Heart left ventricle (tissue), 16 donors: ENCODE data around the gene EFHC1. TPM values are rescaled to one million over a fixed set of nuclear protein-coding genes. Genes with fewer than 3 reads are reported as not detected.

ENCODE experiments used
- ATAC-seq, 4 donors: fragments of 200-7000 bp; cut with Tn5 transposase; one replicate each; pipeline ENCODE4 v1.9.1; 2020 to 2022; ENCODE audit warnings: moderate library complexity in 4 of 4, mild to moderate bottlenecking in 3 of 4, moderate number of reproducible peaks in 1 of 4
- DNase-seq, 5 donors: peaks; one replicate each; pipeline ENCODE4 v3.0.0-alpha.2; 2020
- H3K27ac ChIP-seq, 12 donors: fragments of 200-600 bp; sonication (generic) in 4 of 12; one replicate each; pipeline versions ENCODE4 v1.5.0 to v1.8.0; 2016 to 2022; ENCODE audit warnings: mild to moderate bottlenecking in 2 of 12
- H3K27me3 ChIP-seq, 9 donors: fragments of 200-600 bp; sonication (generic) in 2 of 9; one replicate each; pipeline versions ENCODE4 v1.5.1 to v1.8.0; 2016 to 2022; ENCODE audit warnings: mild to moderate bottlenecking in 3 of 9
- H3K36me3 ChIP-seq, 9 donors: fragments of 200-600 bp; sonication (generic) in 2 of 9; one replicate each; pipeline versions ENCODE4 v1.5.0 to v1.8.0; 2018 to 2022; ENCODE audit warnings: mild to moderate bottlenecking in 2 of 9
- H3K4me1 ChIP-seq, 12 donors: fragments of 200-600 bp; sonication (generic) in 4 of 12; one replicate each; pipeline versions ENCODE4 v1.5.0 to v1.8.0; 2016 to 2022; ENCODE audit warnings: mild to moderate bottlenecking in 3 of 12
- H3K4me3 ChIP-seq, 12 donors: fragments of 200-600 bp; sonication (generic) in 4 of 12; one replicate each; pipeline versions ENCODE4 v1.5.0 to v1.8.0; 2017 to 2022; ENCODE audit warnings: mild to moderate bottlenecking in 9 of 12, moderate library complexity in 4 of 12
- H3K9me3 ChIP-seq, 12 donors: fragments of 200-600 bp; sonication (generic) in 4 of 12; one replicate each; pipeline versions ENCODE4 v1.5.0 to v1.8.0; 2016 to 2022; ENCODE audit warnings: mild to moderate bottlenecking in 1 of 12
- CTCF ChIP-seq, 12 donors: fragments of 200-600 bp; sonication (generic) in 4 of 12; IDR thresholded peaks; one replicate each; pipeline versions ENCODE4 v1.5.0 to v1.8.0; 2018 to 2022; ENCODE audit warnings: antibody characterized with exemption in 12 of 12, mild to moderate bottlenecking in 5 of 12
- POLR2A ChIP-seq, 2 donors: fragments of 450-650 bp; IDR thresholded peaks; one replicate each; pipeline ENCODE4 v1.6.1; 2017; ENCODE audit warnings: antibody characterized with exemption in 2 of 2, mild to moderate bottlenecking in 2 of 2, moderate library complexity in 2 of 2
- WGBS, 4 donors: extraction: QIAGEN DNeasy Blood & Tissue Kit in 2 of 4; methylation state at CpG; one replicate each; pipeline versions ENCODE4 v1.1.5 to v1.1.7; 2013 to 2018; 5-methylcytosine and 5-hydroxymethylcytosine counted together
- intact Hi-C, 10 donors: fragments of 100-400 bp; cut with DNase I; formaldehyde crosslinking; loops; one replicate each; pipeline versions ENCODE4 v1.11.1 to v1.14.2; 2022
- polyA plus RNA-seq, 2 donors: library from polyadenylated mRNA; stranded (reverse); fragments of 200-250 nt; gene quantifications; one replicate each; pipeline ENCODE4 v1.2.3, GENCODE V29; 2013
- total RNA-seq, 9 donors: library from RNA; depleted of rRNA in 2 of 9; stranded (reverse); fragments of >200 nt in 2 of 9; fragmentation: NEBNext Ultra II Directional in 3 of 9; extraction: Animal tissue kit (Norgen Biotek cat#: 25700) in 3 of 9; gene quantifications; one replicate each; pipeline versions ENCODE4 v1.1.0 to v1.2.4, GENCODE V29; 2016 to 2023
- donor health status: ischemic (EF 13 %, LVEDD 7.1; RV severe dilation, severe dysfunction).
- donor health status: healthy with polysubstance abuse.
- donor health status: DM: no; HTN: yes; CAD: no.
- donor health status: DM: no; HTN: no; CAD: no.
- donor health status: ischemic (EF 25% LVEDD 6.9; RV normal size, moderate dysfunction).
- donor health status: ischemic (EF 25% LVEDD 5.7; RV mildly dilated, moderate dysfunction).
- donor health status: healthy.
- donor health status: DM: yes; HTN: yes; CAD: no.
- donor health status: ischemic (EF 35%, LVEDD 5.7; RV mildly dilated, moderate dysfunction).
- donor health status: nonischemic (EF 11% LVEDD 7.7; RV severe dilation, severe dysfunction).
- donor health status: DM: yes; HTN: yes; CAD: no.
- donor health status: PGD.
- donor health status: ischemic (EF 29% LVEDD 5.4; RV normal size, mild dysfunction).
- donor health status: nonischemic (EF 23%, LVEDD 6.1; RV moderate dilation, normal function).

Gene EFHC1
- total and polyA plus RNA-seq, 11 donors = 2.6 to 14.4 (median 4.3) TPM

GRCh38 chr6:52548353-52548713 is 128.2 kb downstream of the EFHC1 start:
- TF ChIP-seq CTCF (IDR thresholded peaks at IDR 0.05) (no peak), POLR2A (IDR thresholded peaks at IDR 0.05) (no peak)
- no peak overlapping the region for H3K27ac ChIP-seq
- 70 to 76% (median 73%) methylated on average over 7 of the region's 7 CpGs for WGBS, 4 donors

GRCh38 chr6:52548999-52549398 is 128.9 kb downstream of the EFHC1 start:
- DNase-seq (no peak), ATAC-seq (no peak)
- Histone ChIP-seq H3K27me3 (no peaks in the 10 kb centered on the region), H3K27ac (no peak overlapping the region), H3K4me3 (no peak overlapping the region), H3K36me3 (peaks cover 0 to 3% (median 0%) of the 10 kb centered on the region in 9 donors), H3K9me3 (no peaks in the 10 kb centered on the region), H3K4me1 (peaks cover 8 to 97% (median 77%) of the 10 kb centered on the region in 12 donors)
- intact Hi-C loops = no loop called here
- 94 to 95% (median 95%) methylated on average over 5 of the region's 5 CpGs for WGBS, 4 donors
- TF ChIP-seq POLR2A (IDR thresholded peaks at IDR 0.05) = no peak
- TF ChIP-seq CTCF (IDR thresholded peaks at IDR 0.05) = no peak

More at GRCh38 chr6:52548353-52548713, 128.2 kb downstream of the EFHC1 start:
- intact Hi-C loops = no loop called here
- DNase-seq = no peak
- Histone ChIP-seq H3K9me3 (no peaks in the 10 kb centered on the region), H3K36me3 (peaks cover 0 to 3% (median 0%) of the 10 kb centered on the region in 9 donors), H3K4me1 (peaks cover 8 to 99% (median 84%) of the 10 kb centered on the region in 12 donors), H3K27me3 (no peaks in the 10 kb centered on the region), H3K4me3 (no peak overlapping the region)
- ATAC-seq = no peak

- intact Hi-C loops = no loop called here
- ATAC-seq (no peak), DNase-seq (no peak)
- no peak overlapping the region for H3K27ac ChIP-seq
- no peak overlapping the region for H3K4me3 ChIP-seq
- WGBS, 4 donors = 67 to 76% (median 75%) methylated on average over 4 of the region's 4 CpGs
- TF ChIP-seq CTCF (IDR thresholded peaks at IDR 0.05) (no peak), POLR2A (IDR thresholded peaks at IDR 0.05) (no peak)
- H3K27me3 ChIP-seq = no peaks in the 10 kb centered on the region
- H3K9me3 ChIP-seq = no peaks in the 10 kb centered on the region
- H3K36me3 ChIP-seq = peaks cover 0 to 3% (median 0%) of the 10 kb centered on the region in 9 donors
- H3K4me1 ChIP-seq = peaks cover 8 to 93% (median 73%) of the 10 kb centered on the region in 12 donors
Measured at GRCh38 chr6:52549428-52549827, 129.3 kb downstream of the EFHC1 start.

- 51 to 60% (median 59%) methylated on average over 6 of the region's 6 CpGs for WGBS, 4 donors
- no peak for ATAC-seq
- peaks cover 5 to 90% (median 68%) of the 10 kb centered on the region in 12 donors for H3K4me1 ChIP-seq
Measured at GRCh38 chr6:52550014-52550575, 130.0 kb downstream of the EFHC1 start.

More at GRCh38 chr6:52550014-52550575, 130.0 kb downstream of the EFHC1 start:
- Histone ChIP-seq H3K9me3 (no peaks in the 10 kb centered on the region), H3K36me3 (peaks cover 0 to 3% (median 0%) of the 10 kb centered on the region in 9 donors), H3K27me3 (no peaks in the 10 kb centered on the region), H3K27ac (no peak overlapping the region), H3K4me3 (no peak overlapping the region)
- intact Hi-C loops = no loop called here
- TF ChIP-seq CTCF (IDR thresholded peaks at IDR 0.05) (no peak), POLR2A (IDR thresholded peaks at IDR 0.05) (no peak)
- no peak for DNase-seq
